Activated B cell treated with CpG ODN at 0.5 μM for 24 hours (primary cell): ENCODE measurements around the gene CPTP. TPM values are rescaled to one million over a fixed set of nuclear protein-coding genes. Genes with fewer than 3 reads are reported as not detected.

ENCODE experiments used
- ATAC-seq: fragments of 200-7000 bp; cut with Tn5 transposase; one replicate; pipeline ENCODE4 v1.10.0; 2021; ENCODE audit warnings: low read depth, mild to moderate bottlenecking, moderate library complexity
- CTCF ChIA-PET: fragments of 350-600 bp; sonication (Branson Sonifier 250); formaldehyde crosslinking; loops from one replicate; lab custom pipeline; 2021; ENCODE audit warnings: antibody characterized with exemption; lab: Charles Lee
- POLR2A ChIA-PET: fragments of 350-600 bp; sonication (Branson Sonifier 250); formaldehyde crosslinking; loops from one replicate; lab custom pipeline; 2021; ENCODE audit warnings: antibody characterized with exemption; lab: Charles Lee
- DNase-seq: peaks from one replicate; pipeline ENCODE4 v3.0.0; 2022
- H3K27ac Mint-ChIP-seq: one replicate; pipeline ENCODE4 v1.8.0; 2020; ENCODE audit warnings: mixed read lengths
- H3K27me3 Mint-ChIP-seq: one replicate; pipeline ENCODE4 v1.8.0; 2021; ENCODE audit warnings: mixed read lengths
- H3K36me3 Mint-ChIP-seq: one replicate; pipeline ENCODE4 v1.8.0; 2021; ENCODE audit warnings: low read depth, mixed read lengths
- H3K4me1 Mint-ChIP-seq: one replicate; pipeline ENCODE4 v1.8.0; 2021; ENCODE audit warnings: mixed read lengths
- H3K4me3 Mint-ChIP-seq: one replicate; pipeline ENCODE4 v1.8.0; 2020; ENCODE audit warnings: mild to moderate bottlenecking, mixed read lengths
- H3K9me3 Mint-ChIP-seq: one replicate; pipeline ENCODE4 v1.8.0; 2020; ENCODE audit warnings: mixed read lengths
- intact Hi-C: fragments of 100-400 bp; cut with micrococcal nuclease; formaldehyde crosslinking; loops from one replicate; pipeline ENCODE4 v1.15.1; 2024
- total RNA-seq: library from RNA; stranded (reverse); gene quantifications from 2 replicates; pipeline ENCODE4 v1.2.3, GENCODE V29; 2022
- TF ChIP-seq, protein P1 (sequence below): fragments of 200-600 bp; IDR thresholded peaks from one replicate; pipeline ENCODE4 v1.8.0; 2022; ENCODE audit warnings: antibody characterized with exemption, mild to moderate bottlenecking

The CPTP gene
- total RNA-seq, 1 donor from 2014 or later, result 15.3 TPM

DNA sequence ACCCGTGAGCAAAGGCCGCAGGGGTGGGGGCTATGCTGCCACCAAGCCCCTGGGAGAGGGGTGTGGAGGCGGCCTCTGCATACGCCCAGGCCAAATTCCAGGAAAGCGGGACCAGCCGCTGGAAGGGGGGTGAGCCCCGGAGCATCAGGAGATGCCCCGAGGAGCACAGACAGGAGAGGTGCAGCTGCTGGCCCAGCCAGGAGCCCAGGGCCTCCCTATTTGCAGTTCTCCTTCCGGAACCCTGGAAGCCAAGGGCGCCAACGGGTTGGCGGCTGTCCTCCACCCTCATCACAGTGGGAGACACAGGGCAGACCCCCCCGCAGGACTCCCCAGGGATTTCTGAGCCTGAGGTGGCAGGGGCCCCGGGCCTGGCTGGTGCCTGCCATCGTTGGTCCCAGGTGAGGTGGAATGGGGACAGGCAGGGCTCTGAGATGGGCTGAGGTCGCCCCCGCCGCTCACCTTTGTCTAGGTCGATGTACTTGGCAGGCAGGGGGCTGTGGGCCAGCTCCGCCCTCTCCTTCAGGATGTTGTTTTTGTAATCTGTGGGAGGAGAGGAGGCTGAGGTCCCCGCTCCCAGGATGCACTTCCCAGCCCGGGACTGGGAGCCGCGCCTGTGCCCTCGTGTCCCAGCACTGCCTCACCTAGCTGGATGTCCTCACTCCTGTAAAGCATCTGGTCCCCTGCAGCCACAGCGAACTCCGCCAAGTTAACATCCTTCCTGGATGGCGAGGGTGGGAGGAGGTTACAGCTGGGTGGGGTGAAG is 29.0 kb downstream of the CPTP start:
- no peak for ATAC-seq
- CTCF ChIA-PET, result no interaction called here
- H3K27me3 Mint-ChIP-seq, result peaks cover 18% of the 10 kb centered on the region
- H3K9me3 Mint-ChIP-seq, result no peaks in the 10 kb centered on the region
- no peak for DNase-seq
- TF ChIP-seq, protein P1, sequence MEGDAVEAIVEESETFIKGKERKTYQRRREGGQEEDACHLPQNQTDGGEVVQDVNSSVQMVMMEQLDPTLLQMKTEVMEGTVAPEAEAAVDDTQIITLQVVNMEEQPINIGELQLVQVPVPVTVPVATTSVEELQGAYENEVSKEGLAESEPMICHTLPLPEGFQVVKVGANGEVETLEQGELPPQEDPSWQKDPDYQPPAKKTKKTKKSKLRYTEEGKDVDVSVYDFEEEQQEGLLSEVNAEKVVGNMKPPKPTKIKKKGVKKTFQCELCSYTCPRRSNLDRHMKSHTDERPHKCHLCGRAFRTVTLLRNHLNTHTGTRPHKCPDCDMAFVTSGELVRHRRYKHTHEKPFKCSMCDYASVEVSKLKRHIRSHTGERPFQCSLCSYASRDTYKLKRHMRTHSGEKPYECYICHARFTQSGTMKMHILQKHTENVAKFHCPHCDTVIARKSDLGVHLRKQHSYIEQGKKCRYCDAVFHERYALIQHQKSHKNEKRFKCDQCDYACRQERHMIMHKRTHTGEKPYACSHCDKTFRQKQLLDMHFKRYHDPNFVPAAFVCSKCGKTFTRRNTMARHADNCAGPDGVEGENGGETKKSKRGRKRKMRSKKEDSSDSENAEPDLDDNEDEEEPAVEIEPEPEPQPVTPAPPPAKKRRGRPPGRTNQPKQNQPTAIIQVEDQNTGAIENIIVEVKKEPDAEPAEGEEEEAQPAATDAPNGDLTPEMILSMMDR, result no peak
- H3K27ac Mint-ChIP-seq, result no peak overlapping the region
- no peaks in the 10 kb centered on the region for H3K36me3 Mint-ChIP-seq
- intact Hi-C loops, result loop anchor here (5.0 kb wide), 1 partner anchor 89 kb away; no protein-coding TSS in a partner anchor
- peaks cover 17% of the 10 kb centered on the region for H3K4me1 Mint-ChIP-seq
- POLR2A ChIA-PET, result no interaction called here
- H3K4me3 Mint-ChIP-seq, result no peak overlapping the region

DNA sequence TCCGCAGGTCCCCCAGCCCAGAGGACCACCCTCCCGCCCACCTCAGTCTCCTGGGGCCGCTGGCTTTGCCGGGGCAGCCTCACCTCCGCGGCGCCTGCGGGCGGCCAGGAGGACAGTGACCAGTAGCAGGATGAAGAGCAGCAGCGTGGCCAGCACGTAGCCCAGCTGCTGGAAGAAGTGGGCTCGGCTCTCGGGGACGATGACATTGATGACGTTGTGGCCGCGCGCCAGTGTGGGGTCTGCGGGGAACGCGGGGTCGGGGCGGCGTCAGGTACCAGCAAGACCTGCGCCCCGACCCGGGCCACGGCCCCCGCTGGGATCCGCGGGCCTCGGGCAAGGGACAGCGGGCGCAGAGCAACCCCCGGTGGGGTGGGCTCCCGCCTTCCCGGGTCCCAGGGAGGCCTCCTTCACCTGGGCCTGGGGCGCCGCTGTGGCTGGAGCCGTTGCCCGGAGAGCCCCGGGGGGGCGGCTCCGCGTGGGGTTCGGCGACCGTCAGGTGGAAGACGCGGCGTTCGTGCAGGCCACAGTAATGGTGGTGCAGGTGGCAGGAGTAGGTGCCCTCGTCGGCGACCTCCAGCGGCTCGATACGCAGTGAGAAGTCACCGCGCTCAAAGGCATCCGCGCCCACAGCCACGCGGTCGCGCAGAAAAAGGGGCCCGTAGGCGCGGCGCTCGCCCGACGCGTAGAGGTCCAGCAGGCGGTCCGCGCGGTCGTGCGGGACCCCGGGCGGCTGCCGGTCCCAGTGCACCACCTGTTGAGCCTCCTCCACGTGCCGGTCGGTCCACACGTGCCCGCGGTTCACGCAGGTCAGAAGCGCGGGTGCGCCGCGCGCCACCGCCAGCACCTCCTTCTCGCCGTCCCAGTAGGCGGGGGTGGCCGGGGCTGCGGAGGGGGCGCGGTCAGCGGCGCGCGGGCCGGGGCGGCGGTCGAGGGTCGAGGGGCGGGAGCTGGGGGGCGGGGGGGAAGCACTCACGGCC is 30.0 kb downstream of the CPTP start:
- no peak for DNase-seq
- Mint-ChIP-seq H3K4me1 (peaks cover 21% of the 10 kb centered on the region), H3K36me3 (no peaks in the 10 kb centered on the region), H3K27me3 (peaks cover 21% of the 10 kb centered on the region), H3K27ac (no peak overlapping the region), H3K9me3 (no peaks in the 10 kb centered on the region), H3K4me3 (no peak overlapping the region)
- CTCF ChIA-PET, result no interaction called here
- POLR2A ChIA-PET, result no interaction called here
- intact Hi-C loops, result loop anchor here (5.0 kb wide), 1 partner anchor 88 kb away; no protein-coding TSS in a partner anchor
- TF ChIP-seq, protein P1, result no peak
- peak; percentile 16 for ATAC-seq

DNA sequence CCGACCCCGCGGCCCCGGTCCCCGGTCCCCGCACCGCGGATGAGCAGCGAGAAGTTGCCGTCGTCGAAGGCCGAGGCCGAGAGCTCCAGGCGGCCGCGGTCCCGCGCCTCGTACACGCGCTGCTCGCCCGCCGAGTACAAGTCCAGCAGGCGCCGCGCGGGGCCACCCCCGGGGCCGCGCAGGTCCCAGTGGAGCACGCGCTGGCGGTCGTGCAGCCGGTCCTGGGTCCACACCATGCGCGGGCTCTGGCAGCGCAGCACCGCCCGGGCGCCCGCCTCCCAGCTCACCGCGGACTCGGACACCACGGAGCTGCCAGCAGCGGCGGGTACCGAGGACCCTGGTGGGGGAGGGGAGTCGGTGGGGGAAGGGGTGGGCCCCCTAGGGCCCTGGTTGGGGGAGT is 30.8 kb downstream of the CPTP start:
- ATAC-seq, result peak; percentile 22
- ChIA-PET CTCF (no interaction called here), POLR2A (interaction anchor here (0.6 kb wide), 1 partner anchor 234 kb away, joined by 5 read pairs; no protein-coding TSS in a partner anchor)

DNA sequence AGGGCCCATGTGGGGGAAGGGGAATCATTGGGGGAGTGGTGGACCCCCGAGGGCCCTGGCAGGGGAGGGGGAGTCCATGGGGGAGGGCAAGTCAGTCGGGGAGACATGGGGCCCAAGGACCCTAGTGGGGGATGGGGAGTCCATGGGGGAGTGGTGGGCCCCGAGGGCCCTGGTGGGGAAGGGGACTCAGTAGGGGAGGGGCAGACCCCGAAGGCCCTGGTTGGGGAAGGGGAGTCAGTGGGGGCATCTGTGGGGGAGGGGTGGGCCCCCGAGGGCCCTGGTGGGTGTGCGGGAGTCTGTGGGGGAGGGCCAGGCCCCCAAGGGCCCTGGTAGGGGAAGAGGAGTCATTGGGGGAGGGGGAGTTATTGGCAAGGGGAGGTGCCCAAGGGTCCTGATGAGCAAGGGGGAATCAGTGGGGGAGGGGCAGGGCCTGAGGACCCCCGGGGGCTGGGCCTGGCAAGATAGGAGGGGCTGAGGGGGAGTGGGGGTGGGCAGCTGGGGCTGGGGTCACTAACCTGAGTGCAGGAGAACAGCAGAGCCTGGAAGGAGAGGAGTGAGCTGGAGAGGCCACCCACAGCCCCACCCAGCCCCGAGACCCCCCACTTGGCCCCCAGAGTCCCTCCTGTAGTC is 31.7 kb downstream of the CPTP start:
- CTCF ChIA-PET, result interaction anchor here (2.2 kb wide), 1 partner anchor 15 kb away, joined by 4 read pairs; no protein-coding TSS in a partner anchor
- Mint-ChIP-seq H3K4me3 (no peak overlapping the region), H3K36me3 (no peaks in the 10 kb centered on the region), H3K27me3 (peaks cover 26% of the 10 kb centered on the region), H3K4me1 (peaks cover 21% of the 10 kb centered on the region), H3K9me3 (no peaks in the 10 kb centered on the region), H3K27ac (no peak overlapping the region)
- TF ChIP-seq, protein P1, result no peak
- POLR2A ChIA-PET, result no interaction called here
- DNase-seq (no peak), ATAC-seq (no peak)
- intact Hi-C loops, result no loop called here

More for the DNA sequence above, 30.8 kb downstream of the CPTP start:
- Mint-ChIP-seq H3K27me3 (peaks cover 21% of the 10 kb centered on the region), H3K9me3 (no peaks in the 10 kb centered on the region), H3K27ac (no peak overlapping the region), H3K4me1 (peaks cover 21% of the 10 kb centered on the region), H3K4me3 (no peak overlapping the region), H3K36me3 (no peaks in the 10 kb centered on the region)
- TF ChIP-seq, protein P1, result no peak
- intact Hi-C loops, result no loop called here
- DNase-seq, result no peak
